Heart left ventricle (tissue), 16 donors: Measurements from ENCODE around the gene CHCHD3. TPM values are rescaled to one million over a fixed set of nuclear protein-coding genes. Genes with fewer than 3 reads are reported as not detected.

ENCODE experiments used
- ATAC-seq, 4 donors: fragments of 200-7000 bp; cut with Tn5 transposase; one replicate each; pipeline ENCODE4 v1.9.1; 2020 to 2022; ENCODE audit warnings: moderate library complexity in 4 of 4, mild to moderate bottlenecking in 3 of 4, moderate number of reproducible peaks in 1 of 4
- DNase-seq, 5 donors: peaks; one replicate each; pipeline ENCODE4 v3.0.0-alpha.2; 2020
- H3K27ac ChIP-seq, 12 donors: fragments of 200-600 bp; sonication (generic) in 4 of 12; one replicate each; pipeline versions ENCODE4 v1.5.0 to v1.8.0; 2016 to 2022; ENCODE audit warnings: mild to moderate bottlenecking in 2 of 12
- H3K27me3 ChIP-seq, 9 donors: fragments of 200-600 bp; sonication (generic) in 2 of 9; one replicate each; pipeline versions ENCODE4 v1.5.1 to v1.8.0; 2016 to 2022; ENCODE audit warnings: mild to moderate bottlenecking in 3 of 9
- H3K36me3 ChIP-seq, 9 donors: fragments of 200-600 bp; sonication (generic) in 2 of 9; one replicate each; pipeline versions ENCODE4 v1.5.0 to v1.8.0; 2018 to 2022; ENCODE audit warnings: mild to moderate bottlenecking in 2 of 9
- H3K4me1 ChIP-seq, 12 donors: fragments of 200-600 bp; sonication (generic) in 4 of 12; one replicate each; pipeline versions ENCODE4 v1.5.0 to v1.8.0; 2016 to 2022; ENCODE audit warnings: mild to moderate bottlenecking in 3 of 12
- H3K4me3 ChIP-seq, 12 donors: fragments of 200-600 bp; sonication (generic) in 4 of 12; one replicate each; pipeline versions ENCODE4 v1.5.0 to v1.8.0; 2017 to 2022; ENCODE audit warnings: mild to moderate bottlenecking in 9 of 12, moderate library complexity in 4 of 12
- H3K9me3 ChIP-seq, 12 donors: fragments of 200-600 bp; sonication (generic) in 4 of 12; one replicate each; pipeline versions ENCODE4 v1.5.0 to v1.8.0; 2016 to 2022; ENCODE audit warnings: mild to moderate bottlenecking in 1 of 12
- POLR2A ChIP-seq, 2 donors: fragments of 450-650 bp; IDR thresholded peaks; one replicate each; pipeline ENCODE4 v1.6.1; 2017; ENCODE audit warnings: antibody characterized with exemption in 2 of 2, mild to moderate bottlenecking in 2 of 2, moderate library complexity in 2 of 2
- WGBS, 4 donors: extraction: QIAGEN DNeasy Blood & Tissue Kit in 2 of 4; methylation state at CpG; one replicate each; pipeline versions ENCODE4 v1.1.5 to v1.1.7; 2013 to 2018; 5-methylcytosine and 5-hydroxymethylcytosine counted together
- intact Hi-C, 10 donors: fragments of 100-400 bp; cut with DNase I; formaldehyde crosslinking; loops; one replicate each; pipeline versions ENCODE4 v1.11.1 to v1.14.2; 2022
- polyA plus RNA-seq, 2 donors: library from polyadenylated mRNA; stranded (reverse); fragments of 200-250 nt; gene quantifications; one replicate each; pipeline ENCODE4 v1.2.3, GENCODE V29; 2013
- total RNA-seq, 9 donors: library from RNA; depleted of rRNA in 2 of 9; stranded (reverse); fragments of >200 nt in 2 of 9; fragmentation: NEBNext Ultra II Directional in 3 of 9; extraction: Animal tissue kit (Norgen Biotek cat#: 25700) in 3 of 9; gene quantifications; one replicate each; pipeline versions ENCODE4 v1.1.0 to v1.2.4, GENCODE V29; 2016 to 2023
- TF ChIP-seq, protein P1 (sequence below), 12 donors: fragments of 200-600 bp; sonication (generic) in 4 of 12; IDR thresholded peaks; one replicate each; pipeline versions ENCODE4 v1.5.0 to v1.8.0; 2018 to 2022; ENCODE audit warnings: antibody characterized with exemption in 12 of 12, mild to moderate bottlenecking in 5 of 12
- donor health status: ischemic (EF 13 %, LVEDD 7.1; RV severe dilation, severe dysfunction).
- donor health status: healthy with polysubstance abuse.
- donor health status: DM: no; HTN: yes; CAD: no.
- donor health status: DM: no; HTN: no; CAD: no.
- donor health status: ischemic (EF 25% LVEDD 6.9; RV normal size, moderate dysfunction).
- donor health status: ischemic (EF 25% LVEDD 5.7; RV mildly dilated, moderate dysfunction).
- donor health status: healthy.
- donor health status: DM: yes; HTN: yes; CAD: no.
- donor health status: ischemic (EF 35%, LVEDD 5.7; RV mildly dilated, moderate dysfunction).
- donor health status: nonischemic (EF 11% LVEDD 7.7; RV severe dilation, severe dysfunction).
- donor health status: DM: yes; HTN: yes; CAD: no.
- donor health status: PGD.
- donor health status: ischemic (EF 29% LVEDD 5.4; RV normal size, mild dysfunction).
- donor health status: nonischemic (EF 23%, LVEDD 6.1; RV moderate dilation, normal function).

The CHCHD3 gene
- total and polyA plus RNA-seq, 11 donors = 92.9 to 197 (median 176) TPM

DNA sequence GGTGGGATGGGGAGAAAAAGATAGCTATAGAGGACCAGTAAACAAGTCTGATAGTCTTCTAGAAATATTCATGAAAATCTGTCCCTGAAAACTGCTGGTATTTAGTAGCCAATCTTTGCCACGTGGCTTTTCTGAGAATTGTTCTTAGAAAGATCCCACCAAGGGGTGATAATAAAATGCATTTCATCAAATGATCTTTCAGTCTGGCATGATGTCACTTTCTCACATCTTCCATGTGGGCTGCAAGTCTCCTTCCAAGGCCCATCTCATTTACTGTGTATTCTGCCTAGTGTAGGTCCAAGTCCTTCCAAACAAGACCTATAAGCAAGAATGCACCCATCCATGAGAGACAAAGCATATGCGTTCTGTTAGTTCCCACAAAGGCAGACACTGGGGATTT, 226.0 kb downstream of the CHCHD3 start:
- no peaks in the 10 kb centered on the region for H3K36me3 ChIP-seq
- H3K4me1 ChIP-seq = peaks cover 0 to 6% (median 0%) of the 10 kb centered on the region in 12 donors
- TF ChIP-seq, protein P1, sequence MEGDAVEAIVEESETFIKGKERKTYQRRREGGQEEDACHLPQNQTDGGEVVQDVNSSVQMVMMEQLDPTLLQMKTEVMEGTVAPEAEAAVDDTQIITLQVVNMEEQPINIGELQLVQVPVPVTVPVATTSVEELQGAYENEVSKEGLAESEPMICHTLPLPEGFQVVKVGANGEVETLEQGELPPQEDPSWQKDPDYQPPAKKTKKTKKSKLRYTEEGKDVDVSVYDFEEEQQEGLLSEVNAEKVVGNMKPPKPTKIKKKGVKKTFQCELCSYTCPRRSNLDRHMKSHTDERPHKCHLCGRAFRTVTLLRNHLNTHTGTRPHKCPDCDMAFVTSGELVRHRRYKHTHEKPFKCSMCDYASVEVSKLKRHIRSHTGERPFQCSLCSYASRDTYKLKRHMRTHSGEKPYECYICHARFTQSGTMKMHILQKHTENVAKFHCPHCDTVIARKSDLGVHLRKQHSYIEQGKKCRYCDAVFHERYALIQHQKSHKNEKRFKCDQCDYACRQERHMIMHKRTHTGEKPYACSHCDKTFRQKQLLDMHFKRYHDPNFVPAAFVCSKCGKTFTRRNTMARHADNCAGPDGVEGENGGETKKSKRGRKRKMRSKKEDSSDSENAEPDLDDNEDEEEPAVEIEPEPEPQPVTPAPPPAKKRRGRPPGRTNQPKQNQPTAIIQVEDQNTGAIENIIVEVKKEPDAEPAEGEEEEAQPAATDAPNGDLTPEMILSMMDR (IDR thresholded peaks at IDR 0.05) = no peak
- no peak for ATAC-seq
- 87 to 93% (median 91%) methylated on average over 2 of the region's 2 CpGs for WGBS, 4 donors
- H3K27me3 ChIP-seq = no peaks in the 10 kb centered on the region
- intact Hi-C loops = no loop called here
- H3K9me3 ChIP-seq = no peaks in the 10 kb centered on the region
- H3K27ac ChIP-seq = no peak overlapping the region
- no peak overlapping the region for H3K4me3 ChIP-seq
- no peak for DNase-seq

- Histone ChIP-seq H3K27me3 (no peaks in the 10 kb centered on the region), H3K27ac (no peak overlapping the region), H3K4me3 (no peak overlapping the region), H3K9me3 (no peaks in the 10 kb centered on the region), H3K4me1 (no peaks in the 10 kb centered on the region), H3K36me3 (no peaks in the 10 kb centered on the region)
- WGBS, 4 donors = 97 to 100% (median 100%) methylated on average over 1 of the region's 1 CpG
- DNase-seq (no peak), ATAC-seq (no peak)
- TF ChIP-seq, protein P1 (IDR thresholded peaks at IDR 0.05) = no peak
- TF ChIP-seq POLR2A (IDR thresholded peaks at IDR 0.05) = no peak
- intact Hi-C loops = no loop called here
Observed at GRCh38 chr7:132854238-132854637, 227.7 kb downstream of the CHCHD3 start.

GRCh38 chr7:132847376-132847775, 234.5 kb downstream of the CHCHD3 start:
- no peaks in the 10 kb centered on the region for H3K27me3 ChIP-seq
- intact Hi-C loops = no loop called here
- 72 to 82% (median 74%) methylated on average over 7 of the region's 7 CpGs for WGBS, 4 donors
- H3K4me3 ChIP-seq = no peak overlapping the region
- no peak overlapping the region for H3K27ac ChIP-seq
- ATAC-seq (no peak), DNase-seq (no peak)
- H3K36me3 ChIP-seq = no peaks in the 10 kb centered on the region
- H3K4me1 ChIP-seq = peaks cover 0 to 10% (median 0%) of the 10 kb centered on the region in 12 donors
- H3K9me3 ChIP-seq = no peaks in the 10 kb centered on the region
- TF ChIP-seq, protein P1 (IDR thresholded peaks at IDR 0.05) = no peak
- no peak for TF ChIP-seq POLR2A (IDR thresholded peaks at IDR 0.05)

DNA sequence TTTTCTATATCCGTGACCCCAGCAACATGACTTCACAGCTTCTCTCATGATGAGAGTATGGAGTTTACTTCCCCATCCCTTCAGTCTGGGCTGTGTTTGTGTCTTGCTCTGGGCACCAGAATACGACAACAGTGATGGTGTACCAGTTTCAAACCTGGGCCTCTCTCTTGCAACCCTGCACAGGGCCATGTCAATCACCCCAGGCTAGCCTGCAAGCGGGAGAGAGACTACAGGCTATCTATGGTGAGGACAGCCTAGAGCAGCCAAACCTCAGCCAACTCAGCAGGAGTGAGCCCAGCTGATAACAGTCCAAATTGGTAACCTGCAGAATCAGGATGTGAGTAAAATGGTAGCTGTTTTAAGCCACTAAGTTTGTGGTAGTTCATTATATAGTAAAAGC, 235.8 kb downstream of the CHCHD3 start:
- ATAC-seq (peak; percentile 79 to 94 (median 94)), DNase-seq (peak in 4 of 5 donors; percentile 18 to 47 (median 28))

More for the DNA sequence above, 235.8 kb downstream of the CHCHD3 start:
- Histone ChIP-seq H3K36me3 (no peaks in the 10 kb centered on the region), H3K9me3 (no peaks in the 10 kb centered on the region), H3K27me3 (no peaks in the 10 kb centered on the region), H3K4me3 (no peak overlapping the region), H3K4me1 (peaks cover 0 to 10% (median 0%) of the 10 kb centered on the region in 12 donors), H3K27ac (no peak overlapping the region)
- TF ChIP-seq POLR2A (IDR thresholded peaks at IDR 0.05) = no peak
- TF ChIP-seq, protein P1 (IDR thresholded peaks at IDR 0.05) = no peak
- 66 to 71% (median 69%) methylated on average over 3 of the region's 3 CpGs for WGBS, 4 donors
- intact Hi-C loops = no loop called here
